Measurements from ENCODE around the gene CANT1.

Gene CANT1

DNA sequence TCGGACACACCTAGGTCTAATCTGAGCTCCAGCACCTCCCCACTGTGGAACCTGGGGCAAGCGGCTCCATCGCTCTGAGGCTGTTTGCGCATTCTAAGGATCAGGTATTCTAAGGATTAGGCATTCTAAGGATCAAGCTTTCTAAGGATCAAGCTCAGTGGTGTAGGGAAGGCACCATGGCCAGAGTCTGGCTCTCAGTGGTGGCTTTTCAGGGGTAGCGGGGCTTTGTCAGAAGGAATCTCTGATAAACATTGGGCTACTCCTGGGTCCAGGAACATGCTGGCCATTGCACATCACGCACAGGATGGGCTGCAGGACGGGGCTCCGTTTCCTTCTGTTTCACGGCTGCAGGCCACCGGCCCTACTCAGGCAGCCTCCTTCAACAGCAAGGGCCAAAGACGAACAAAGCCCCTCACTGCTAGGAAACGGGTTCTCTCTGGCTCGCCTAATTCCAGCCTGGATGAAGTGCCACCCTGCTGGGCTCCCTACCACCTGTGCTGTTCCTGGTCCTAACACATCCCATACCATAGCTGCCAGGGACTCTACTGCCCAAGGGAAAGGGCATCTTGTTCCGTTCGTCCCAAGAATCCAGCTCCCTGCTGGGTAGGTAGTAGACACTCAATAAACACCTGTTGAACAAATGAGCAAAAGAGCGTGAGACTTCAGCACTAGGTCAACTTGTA is 19.9 kb upstream of the CANT1 start:
- DNase-seq (ENCODE audit: low spot score) = no peak

DNA sequence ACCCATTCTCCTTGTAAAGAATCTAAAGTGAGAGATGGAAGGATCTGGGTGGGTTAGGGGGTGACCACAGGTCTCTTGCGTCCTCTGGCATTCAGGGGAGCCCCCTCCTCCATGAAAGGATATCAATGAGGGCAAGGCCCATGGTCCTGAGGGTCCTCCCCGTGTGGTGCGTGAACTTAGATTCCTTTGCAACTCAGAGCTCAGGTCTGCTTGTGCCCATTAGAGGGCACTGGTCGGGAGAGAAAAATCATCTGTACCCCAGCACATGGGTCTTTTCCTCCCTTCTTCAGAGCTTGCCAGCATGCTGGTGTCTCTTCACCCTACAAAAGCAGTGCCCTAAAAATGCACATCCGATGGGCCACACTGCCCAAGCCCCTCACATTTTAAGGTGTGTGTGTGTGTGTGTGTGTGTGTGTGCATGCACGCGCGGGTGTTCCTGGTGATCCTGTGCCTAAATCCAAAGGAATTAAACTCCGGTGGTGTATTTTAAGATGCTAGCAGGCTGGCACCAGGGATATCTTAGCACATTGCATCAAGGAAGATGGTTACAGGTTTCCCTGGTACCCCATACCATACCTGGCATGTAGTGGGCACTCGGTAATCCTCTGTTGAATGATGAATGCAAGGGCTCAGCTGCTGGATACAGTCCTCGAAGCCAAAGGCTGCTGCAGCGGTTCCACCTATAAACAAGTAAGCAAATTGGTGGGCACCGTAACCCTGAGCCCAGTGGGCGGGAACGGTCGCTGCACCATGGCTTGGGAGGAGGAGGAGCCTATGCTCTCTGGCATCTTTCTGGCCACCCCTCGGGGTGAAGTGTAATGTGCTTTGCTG is 19.1 kb upstream of the CANT1 start:
- TF ChIP-seq, protein P1, sequence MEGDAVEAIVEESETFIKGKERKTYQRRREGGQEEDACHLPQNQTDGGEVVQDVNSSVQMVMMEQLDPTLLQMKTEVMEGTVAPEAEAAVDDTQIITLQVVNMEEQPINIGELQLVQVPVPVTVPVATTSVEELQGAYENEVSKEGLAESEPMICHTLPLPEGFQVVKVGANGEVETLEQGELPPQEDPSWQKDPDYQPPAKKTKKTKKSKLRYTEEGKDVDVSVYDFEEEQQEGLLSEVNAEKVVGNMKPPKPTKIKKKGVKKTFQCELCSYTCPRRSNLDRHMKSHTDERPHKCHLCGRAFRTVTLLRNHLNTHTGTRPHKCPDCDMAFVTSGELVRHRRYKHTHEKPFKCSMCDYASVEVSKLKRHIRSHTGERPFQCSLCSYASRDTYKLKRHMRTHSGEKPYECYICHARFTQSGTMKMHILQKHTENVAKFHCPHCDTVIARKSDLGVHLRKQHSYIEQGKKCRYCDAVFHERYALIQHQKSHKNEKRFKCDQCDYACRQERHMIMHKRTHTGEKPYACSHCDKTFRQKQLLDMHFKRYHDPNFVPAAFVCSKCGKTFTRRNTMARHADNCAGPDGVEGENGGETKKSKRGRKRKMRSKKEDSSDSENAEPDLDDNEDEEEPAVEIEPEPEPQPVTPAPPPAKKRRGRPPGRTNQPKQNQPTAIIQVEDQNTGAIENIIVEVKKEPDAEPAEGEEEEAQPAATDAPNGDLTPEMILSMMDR (IDR thresholded peaks at IDR 0.05; ENCODE audit: extremely low read depth, missing control alignments) = no peak
- DNase-seq (ENCODE audit: low spot score) = no peak

More for the DNA sequence above, 19.9 kb upstream of the CANT1 start:
- TF ChIP-seq, protein P1 (IDR thresholded peaks at IDR 0.05; ENCODE audit: extremely low read depth, missing control alignments) = no peak

DNA sequence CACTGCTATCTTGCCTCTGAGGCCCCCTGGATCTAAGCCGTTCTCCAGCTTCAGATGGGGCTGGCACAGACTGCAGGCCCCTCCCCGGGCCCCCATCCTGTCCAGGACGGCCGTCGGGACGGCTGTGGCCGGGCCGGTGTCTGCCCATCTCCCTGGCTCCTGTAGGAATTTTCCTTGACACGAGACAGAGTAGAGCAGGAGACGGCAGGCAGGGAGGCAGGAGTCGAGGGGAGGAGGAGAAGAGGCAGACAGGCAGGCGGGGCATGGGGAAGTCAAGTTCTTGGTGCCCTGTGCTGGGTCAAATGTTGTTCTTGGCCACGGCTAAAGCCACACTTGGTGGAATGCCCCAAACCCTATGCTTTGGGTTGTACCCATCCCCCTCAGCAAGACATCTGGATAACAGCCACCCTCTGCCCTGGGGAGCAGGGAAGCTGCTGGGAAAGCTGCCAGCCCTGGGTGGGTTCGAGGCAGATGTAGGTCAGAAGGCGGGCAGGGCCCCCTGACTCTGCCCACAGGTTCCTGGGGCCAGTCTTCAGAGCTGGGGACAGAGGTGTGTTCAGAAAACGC is 18.4 kb upstream of the CANT1 start:
- TF ChIP-seq, protein P1 (IDR thresholded peaks at IDR 0.05; ENCODE audit: extremely low read depth, missing control alignments) = no peak
- DNase-seq (ENCODE audit: low spot score) = no peak

DNA sequence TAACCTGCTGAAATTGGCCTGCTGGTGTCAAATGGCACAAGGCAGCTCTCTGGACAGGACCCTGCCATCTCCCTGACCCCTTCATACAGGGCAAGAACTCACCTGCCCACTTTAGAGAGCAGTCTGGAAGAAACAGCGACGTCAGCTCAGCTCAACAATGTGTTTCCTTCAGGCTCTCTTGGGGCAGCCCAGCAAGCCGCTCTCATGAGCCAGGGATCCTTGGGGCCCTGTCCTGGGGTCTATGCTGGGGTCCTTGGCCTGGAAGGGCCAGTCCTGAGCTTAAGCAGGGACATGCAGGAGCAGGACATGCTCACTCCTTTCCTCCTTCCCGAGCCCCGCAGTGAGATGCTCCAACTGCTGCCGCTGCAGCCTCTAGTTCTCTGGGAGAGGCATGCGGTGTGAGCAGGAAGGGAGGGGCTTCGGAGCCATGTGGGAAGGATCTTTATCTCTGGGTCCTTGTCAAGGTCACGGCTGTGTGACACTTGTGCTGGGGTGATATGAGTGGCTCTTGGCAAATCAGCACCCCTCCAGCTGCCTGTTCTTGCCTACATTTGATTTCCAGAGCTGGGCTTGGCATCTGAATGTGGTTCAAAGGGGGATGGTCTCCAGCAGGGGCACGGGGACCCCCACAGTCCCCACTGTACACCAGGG is 17.8 kb upstream of the CANT1 start:
- TF ChIP-seq, protein P1 (IDR thresholded peaks at IDR 0.05; ENCODE audit: extremely low read depth, missing control alignments) = no peak
- DNase-seq (ENCODE audit: low spot score) = no peak

DNA sequence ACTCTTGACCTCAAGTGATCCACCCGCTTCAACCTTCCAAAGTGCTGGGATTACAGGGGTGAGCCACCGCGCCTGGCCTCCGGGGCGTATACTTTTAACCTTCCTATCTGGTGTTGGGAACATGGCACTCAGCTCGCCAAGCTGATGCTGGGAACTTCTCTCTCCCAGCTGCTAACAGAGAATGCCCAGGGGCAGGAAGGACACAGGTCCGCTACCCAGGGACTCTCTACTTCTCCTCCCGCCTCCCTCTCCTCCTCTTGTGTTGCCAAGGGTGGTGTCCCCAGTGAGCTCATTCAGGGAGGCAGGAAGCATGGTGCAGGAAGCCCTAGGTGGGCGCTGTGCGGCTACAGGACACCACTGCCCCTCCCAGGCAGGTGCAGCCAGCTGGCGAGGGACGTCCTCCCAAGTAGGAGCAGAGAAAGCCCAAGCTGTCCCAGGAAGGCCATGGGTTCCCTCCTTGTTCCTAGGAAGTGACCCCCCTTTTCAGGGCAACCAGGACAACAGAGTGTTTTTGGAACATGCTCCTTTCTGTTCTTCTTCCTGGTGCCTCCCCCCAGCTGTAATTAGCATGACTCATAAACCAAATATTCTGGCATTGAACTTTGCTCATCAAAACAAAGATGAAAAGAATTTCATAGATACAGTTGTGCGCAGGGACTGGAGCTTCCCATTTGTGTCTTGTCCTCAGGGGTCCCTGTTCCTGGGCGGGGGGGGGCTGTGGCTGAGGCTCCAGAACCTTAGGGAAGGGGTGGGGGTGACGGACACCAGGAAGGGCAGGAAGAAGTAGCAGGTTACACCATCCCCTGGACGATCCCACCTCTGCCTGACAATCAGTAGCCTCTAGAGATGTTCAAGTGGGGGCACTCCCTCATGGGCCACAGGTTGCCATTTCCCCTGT is 17.1 kb upstream of the CANT1 start:
- TF ChIP-seq, protein P1 (IDR thresholded peaks at IDR 0.05; ENCODE audit: extremely low read depth, missing control alignments) = no peak
- no peak for DNase-seq (ENCODE audit: low spot score)

DNA sequence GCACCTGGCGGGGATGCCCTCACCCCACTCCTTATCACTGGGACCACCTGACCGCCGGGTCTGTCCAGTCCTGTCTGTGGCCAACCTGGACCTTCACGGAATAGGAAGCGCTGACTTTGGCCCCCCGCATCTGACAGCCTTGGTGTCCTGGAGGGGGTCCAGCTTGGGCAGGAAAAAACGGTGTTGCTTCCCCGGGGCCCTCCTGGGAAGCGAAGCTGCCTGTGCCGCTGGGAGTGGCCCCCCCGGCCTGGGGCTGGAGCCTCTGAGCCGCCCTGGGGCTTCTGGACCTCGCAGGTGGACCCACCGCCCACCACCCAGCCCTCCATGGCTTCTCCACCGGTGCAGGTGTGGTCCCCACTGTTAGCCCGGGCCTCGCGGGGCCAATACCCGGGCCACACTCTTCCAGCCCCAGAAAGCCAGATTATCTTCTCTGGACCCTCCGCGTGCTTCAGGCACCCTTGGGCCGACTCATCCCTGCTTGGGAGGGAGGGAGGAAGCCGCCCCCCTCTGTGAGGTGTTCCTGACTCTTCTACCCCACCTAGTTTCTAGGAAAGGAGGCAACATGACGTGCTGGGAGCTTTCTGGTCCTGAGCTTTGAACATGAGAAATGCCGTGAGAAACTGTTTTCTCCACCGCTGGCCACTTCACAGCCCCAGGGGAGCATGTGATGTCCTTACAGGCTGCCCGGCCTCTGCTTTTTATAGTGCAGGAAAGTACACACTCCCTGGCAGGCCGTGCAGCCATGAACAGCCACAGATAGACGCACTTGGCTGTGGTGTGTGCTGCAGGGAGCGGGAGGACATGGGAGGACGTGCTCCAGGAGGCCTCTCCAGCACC is 15.6 kb upstream of the CANT1 start:
- DNase-seq (ENCODE audit: low spot score) = no peak
- TF ChIP-seq, protein P1 (IDR thresholded peaks at IDR 0.05; ENCODE audit: extremely low read depth, missing control alignments) = no peak

Measured in GM20000 (cell line).